Vagina (tissue), 2 donors: ENCODE results near the gene POC1A. TPM values are rescaled to one million over a fixed set of nuclear protein-coding genes. Genes with fewer than 3 reads are reported as not detected.
A peak's percentile ranks its signal among the peaks of the same experiment; 100 is the strongest.

Source experiments
- DNase-seq, 2 donors: peaks; one replicate each; pipeline ENCODE4 v3.0.0-alpha.2; 2017; ENCODE audit errors: extremely low spot score in 2 of 2
- H3K27ac ChIP-seq: fragments of 200-600 bp; sonication (generic); one replicate; pipeline ENCODE4 v1.5.1; 2019
- H3K27me3 ChIP-seq: fragments of 200-600 bp; sonication (generic); one replicate; pipeline ENCODE4 v1.5.1; 2019
- H3K36me3 ChIP-seq, 2 donors: fragments of 200-600 bp; sonication (generic); one replicate each; pipeline ENCODE4 v1.5.1; 2017 to 2019
- H3K4me1 ChIP-seq: fragments of 200-600 bp; sonication (generic); one replicate; pipeline ENCODE4 v1.5.1; 2019
- H3K4me3 ChIP-seq, 2 donors: fragments of 200-600 bp; sonication (generic); 1 replicate in 1 of 2; 2 replicates in 1 of 2; pipeline ENCODE4 v1.5.1; 2016 to 2019
- H3K9me3 ChIP-seq: fragments of 200-600 bp; sonication (generic); one replicate; pipeline ENCODE4 v1.5.1; 2019
- POLR2A ChIP-seq, 2 donors: fragments of 450-650 bp; IDR thresholded peaks; one replicate each; pipeline ENCODE4 v1.6.1; 2017; ENCODE audit warnings: antibody characterized with exemption in 2 of 2, mild to moderate bottlenecking in 2 of 2, moderate library complexity in 2 of 2
- POLR2AphosphoS5 ChIP-seq, 2 donors: sonication (generic); formaldehyde crosslinking; IDR thresholded peaks; one replicate each; pipeline ENCODE4 v1.9.0; 2017; ENCODE audit warnings: antibody characterized with exemption in 2 of 2, mild to moderate bottlenecking in 2 of 2, low read depth in 1 of 2; ENCODE audit not compliant: insufficient read depth in 1 of 2
- intact Hi-C: fragments of 100-400 bp; cut with DNase I; formaldehyde crosslinking; loops from one replicate; pipeline ENCODE4 v1.15.1; 2023
- total RNA-seq: library from RNA; depleted of rRNA; stranded (reverse); fragments of >200 nt; gene quantifications from one replicate; pipeline ENCODE4 v1.2.3, GENCODE V29; 2016
- TF ChIP-seq, protein P1 (sequence below), 3 experiments: fragments of 450-650 bp in 2 of 3; fragments of 200-600 bp in 1 of 3; sonication (generic) in 1 of 3; IDR thresholded peaks; one replicate each; pipeline ENCODE4 v1.5.1; 2017 to 2019; ENCODE audit warnings: antibody characterized with exemption in 3 of 3, mild to moderate bottlenecking in 2 of 3, moderate library complexity in 2 of 3

The POC1A gene
- total RNA-seq, 1 donor from 2014 or later = 0.74 TPM

DNA sequence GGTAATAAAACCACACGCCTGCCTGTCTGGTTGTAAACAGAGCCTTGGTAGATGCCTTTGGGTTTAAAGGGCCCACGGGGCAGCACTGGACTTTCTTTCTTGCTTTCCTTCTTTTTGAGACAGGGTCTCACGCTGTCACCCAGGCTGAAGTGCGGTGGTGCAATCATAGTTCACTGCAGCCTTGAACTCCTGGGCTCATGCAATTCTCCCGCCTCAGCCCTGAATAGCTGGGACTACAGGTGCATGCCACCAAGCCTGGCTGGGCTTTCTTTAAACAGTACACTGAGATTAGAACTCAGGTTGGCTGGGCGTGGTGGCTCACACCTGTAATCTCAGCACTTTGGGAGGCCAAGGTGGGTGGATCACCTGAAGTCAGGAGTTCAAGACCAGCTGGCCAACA, 42.2 kb downstream of the POC1A start:
- Histone ChIP-seq H3K27me3 (no peaks in the 10 kb centered on the region), H3K4me3 (no peak overlapping the region), H3K27ac (no peak overlapping the region), H3K9me3 (no peaks in the 10 kb centered on the region), H3K4me1 (peaks cover 35% of the 10 kb centered on the region), H3K36me3 (no peaks in the 10 kb centered on the region)
- no peak for DNase-seq
- TF ChIP-seq POLR2AphosphoS5 (IDR thresholded peaks at IDR 0.05; ENCODE audit: insufficient read depth in 1 of 2, low read depth in 1 of 2) (no peak), POLR2A (IDR thresholded peaks at IDR 0.05) (no peak)
- TF ChIP-seq, protein P1, sequence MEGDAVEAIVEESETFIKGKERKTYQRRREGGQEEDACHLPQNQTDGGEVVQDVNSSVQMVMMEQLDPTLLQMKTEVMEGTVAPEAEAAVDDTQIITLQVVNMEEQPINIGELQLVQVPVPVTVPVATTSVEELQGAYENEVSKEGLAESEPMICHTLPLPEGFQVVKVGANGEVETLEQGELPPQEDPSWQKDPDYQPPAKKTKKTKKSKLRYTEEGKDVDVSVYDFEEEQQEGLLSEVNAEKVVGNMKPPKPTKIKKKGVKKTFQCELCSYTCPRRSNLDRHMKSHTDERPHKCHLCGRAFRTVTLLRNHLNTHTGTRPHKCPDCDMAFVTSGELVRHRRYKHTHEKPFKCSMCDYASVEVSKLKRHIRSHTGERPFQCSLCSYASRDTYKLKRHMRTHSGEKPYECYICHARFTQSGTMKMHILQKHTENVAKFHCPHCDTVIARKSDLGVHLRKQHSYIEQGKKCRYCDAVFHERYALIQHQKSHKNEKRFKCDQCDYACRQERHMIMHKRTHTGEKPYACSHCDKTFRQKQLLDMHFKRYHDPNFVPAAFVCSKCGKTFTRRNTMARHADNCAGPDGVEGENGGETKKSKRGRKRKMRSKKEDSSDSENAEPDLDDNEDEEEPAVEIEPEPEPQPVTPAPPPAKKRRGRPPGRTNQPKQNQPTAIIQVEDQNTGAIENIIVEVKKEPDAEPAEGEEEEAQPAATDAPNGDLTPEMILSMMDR (IDR thresholded peaks at IDR 0.05) = no peak
- intact Hi-C loops = no loop called here

DNA sequence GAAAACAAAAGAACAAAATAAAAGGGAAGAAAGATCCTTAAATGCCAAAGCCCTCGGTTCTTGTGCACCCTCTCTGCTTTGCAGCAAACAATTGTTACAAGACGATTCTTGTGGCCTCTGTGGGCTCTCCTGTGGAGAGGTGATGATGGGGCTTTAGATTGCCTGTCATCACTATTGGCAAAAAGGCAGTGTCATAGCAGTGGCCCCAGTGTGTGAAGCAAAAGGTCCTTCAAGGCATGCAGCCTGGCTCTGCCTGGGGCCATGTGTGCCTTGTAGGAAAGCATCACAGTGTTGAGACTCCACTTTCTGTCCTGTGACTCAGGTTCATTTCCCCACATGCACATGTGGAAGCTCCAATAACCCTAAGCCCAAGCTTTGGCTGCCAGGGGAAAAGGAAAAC, 43.7 kb downstream of the POC1A start:
- Histone ChIP-seq H3K36me3 (no peaks in the 10 kb centered on the region), H3K27ac (no peak overlapping the region), H3K4me1 (peaks cover 35% of the 10 kb centered on the region), H3K27me3 (no peaks in the 10 kb centered on the region), H3K9me3 (no peaks in the 10 kb centered on the region), H3K4me3 (no peak overlapping the region)
- no peak for DNase-seq
- intact Hi-C loops = no loop called here
- TF ChIP-seq POLR2A (IDR thresholded peaks at IDR 0.05) (no peak), POLR2AphosphoS5 (IDR thresholded peaks at IDR 0.05; ENCODE audit: insufficient read depth in 1 of 2, low read depth in 1 of 2) (no peak)
- TF ChIP-seq, protein P1 (IDR thresholded peaks at IDR 0.05) = no peak

DNA sequence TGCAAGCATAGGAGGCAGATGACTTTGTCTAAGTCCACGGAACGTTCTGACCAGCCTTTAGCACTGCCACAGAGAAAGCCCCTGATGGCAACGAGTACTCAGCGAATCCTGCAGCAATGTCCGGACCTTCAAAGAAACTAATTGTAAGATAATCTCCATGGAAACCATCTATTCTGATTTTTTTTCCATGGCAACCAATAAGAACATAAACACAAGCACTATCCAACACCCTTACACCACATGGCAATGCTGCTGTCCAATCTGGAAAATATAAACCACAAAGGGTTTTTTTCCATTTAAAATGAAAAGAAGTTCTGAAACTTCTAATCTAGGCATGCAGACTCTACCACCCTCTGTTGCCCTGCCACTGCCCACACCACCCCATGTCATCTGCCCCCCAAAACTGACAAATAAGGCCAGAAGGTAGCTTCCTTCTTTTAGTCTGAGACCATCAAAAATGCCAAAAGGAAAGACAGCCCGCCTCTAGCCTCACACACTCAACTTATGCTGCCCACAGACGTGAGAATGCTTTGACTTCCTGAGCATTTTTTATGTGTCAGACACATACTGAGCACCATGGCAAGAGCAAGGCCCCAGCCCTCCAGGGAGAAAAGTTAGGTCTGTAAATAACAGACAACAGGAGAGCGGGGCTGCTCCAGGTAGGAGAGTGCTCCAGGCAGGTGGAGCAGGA, 44.5 kb downstream of the POC1A start:
- H3K4me3 ChIP-seq = no peak overlapping the region
- no peaks in the 10 kb centered on the region for H3K9me3 ChIP-seq
- TF ChIP-seq POLR2A (IDR thresholded peaks at IDR 0.05) (no peak), POLR2AphosphoS5 (IDR thresholded peaks at IDR 0.05; ENCODE audit: insufficient read depth in 1 of 2, low read depth in 1 of 2) (no peak)
- TF ChIP-seq, protein P1 (IDR thresholded peaks at IDR 0.05) = no peak
- H3K27ac ChIP-seq = no peak overlapping the region
- intact Hi-C loops = no loop called here
- peaks cover 28% of the 10 kb centered on the region for H3K4me1 ChIP-seq
- H3K27me3 ChIP-seq = no peaks in the 10 kb centered on the region
- DNase-seq = no peak
- no peaks in the 10 kb centered on the region for H3K36me3 ChIP-seq

- Histone ChIP-seq H3K27me3 (no peaks in the 10 kb centered on the region), H3K4me3 (no peak overlapping the region), H3K27ac (peak overlapping the region; percentile 32), H3K4me1 (peaks cover 22% of the 10 kb centered on the region), H3K36me3 (no peaks in the 10 kb centered on the region), H3K9me3 (no peaks in the 10 kb centered on the region)
- TF ChIP-seq POLR2AphosphoS5 (IDR thresholded peaks at IDR 0.05; ENCODE audit: insufficient read depth in 1 of 2, low read depth in 1 of 2) (no peak), POLR2A (IDR thresholded peaks at IDR 0.05) (no peak)
- TF ChIP-seq, protein P1 (IDR thresholded peaks at IDR 0.05) = no peak
- intact Hi-C loops = no loop called here
- no peak for DNase-seq
These were observed 45.7 kb downstream of the POC1A start for GRCh38 chr3:52108302-52109232.
